Heart left ventricle (tissue), 16 donors: ENCODE results near the gene CASP7. TPM values are rescaled to one million over a fixed set of nuclear protein-coding genes. Genes with fewer than 3 reads are reported as not detected.

Experiments
- ATAC-seq, 4 donors: fragments of 200-7000 bp; cut with Tn5 transposase; one replicate each; pipeline ENCODE4 v1.9.1; 2020 to 2022; ENCODE audit warnings: moderate library complexity in 4 of 4, mild to moderate bottlenecking in 3 of 4, moderate number of reproducible peaks in 1 of 4
- DNase-seq, 5 donors: peaks; one replicate each; pipeline ENCODE4 v3.0.0-alpha.2; 2020
- H3K27ac ChIP-seq, 12 donors: fragments of 200-600 bp; sonication (generic) in 4 of 12; one replicate each; pipeline versions ENCODE4 v1.5.0 to v1.8.0; 2016 to 2022; ENCODE audit warnings: mild to moderate bottlenecking in 2 of 12
- H3K27me3 ChIP-seq, 9 donors: fragments of 200-600 bp; sonication (generic) in 2 of 9; one replicate each; pipeline versions ENCODE4 v1.5.1 to v1.8.0; 2016 to 2022; ENCODE audit warnings: mild to moderate bottlenecking in 3 of 9
- H3K36me3 ChIP-seq, 9 donors: fragments of 200-600 bp; sonication (generic) in 2 of 9; one replicate each; pipeline versions ENCODE4 v1.5.0 to v1.8.0; 2018 to 2022; ENCODE audit warnings: mild to moderate bottlenecking in 2 of 9
- H3K4me1 ChIP-seq, 12 donors: fragments of 200-600 bp; sonication (generic) in 4 of 12; one replicate each; pipeline versions ENCODE4 v1.5.0 to v1.8.0; 2016 to 2022; ENCODE audit warnings: mild to moderate bottlenecking in 3 of 12
- H3K4me3 ChIP-seq, 12 donors: fragments of 200-600 bp; sonication (generic) in 4 of 12; one replicate each; pipeline versions ENCODE4 v1.5.0 to v1.8.0; 2017 to 2022; ENCODE audit warnings: mild to moderate bottlenecking in 9 of 12, moderate library complexity in 4 of 12
- H3K9me3 ChIP-seq, 12 donors: fragments of 200-600 bp; sonication (generic) in 4 of 12; one replicate each; pipeline versions ENCODE4 v1.5.0 to v1.8.0; 2016 to 2022; ENCODE audit warnings: mild to moderate bottlenecking in 1 of 12
- POLR2A ChIP-seq, 2 donors: fragments of 450-650 bp; IDR thresholded peaks; one replicate each; pipeline ENCODE4 v1.6.1; 2017; ENCODE audit warnings: antibody characterized with exemption in 2 of 2, mild to moderate bottlenecking in 2 of 2, moderate library complexity in 2 of 2
- WGBS, 4 donors: extraction: QIAGEN DNeasy Blood & Tissue Kit in 2 of 4; methylation state at CpG; one replicate each; pipeline versions ENCODE4 v1.1.5 to v1.1.7; 2013 to 2018; 5-methylcytosine and 5-hydroxymethylcytosine counted together
- intact Hi-C, 10 donors: fragments of 100-400 bp; cut with DNase I; formaldehyde crosslinking; loops; one replicate each; pipeline versions ENCODE4 v1.11.1 to v1.14.2; 2022
- polyA plus RNA-seq, 2 donors: library from polyadenylated mRNA; stranded (reverse); fragments of 200-250 nt; gene quantifications; one replicate each; pipeline ENCODE4 v1.2.3, GENCODE V29; 2013
- total RNA-seq, 9 donors: library from RNA; depleted of rRNA in 2 of 9; stranded (reverse); fragments of >200 nt in 2 of 9; fragmentation: NEBNext Ultra II Directional in 3 of 9; extraction: Animal tissue kit (Norgen Biotek cat#: 25700) in 3 of 9; gene quantifications; one replicate each; pipeline versions ENCODE4 v1.1.0 to v1.2.4, GENCODE V29; 2016 to 2023
- TF ChIP-seq, protein P1 (sequence below), 12 donors: fragments of 200-600 bp; sonication (generic) in 4 of 12; IDR thresholded peaks; one replicate each; pipeline versions ENCODE4 v1.5.0 to v1.8.0; 2018 to 2022; ENCODE audit warnings: antibody characterized with exemption in 12 of 12, mild to moderate bottlenecking in 5 of 12
- donor health status: ischemic (EF 13 %, LVEDD 7.1; RV severe dilation, severe dysfunction).
- donor health status: healthy with polysubstance abuse.
- donor health status: DM: no; HTN: yes; CAD: no.
- donor health status: DM: no; HTN: no; CAD: no.
- donor health status: ischemic (EF 25% LVEDD 6.9; RV normal size, moderate dysfunction).
- donor health status: ischemic (EF 25% LVEDD 5.7; RV mildly dilated, moderate dysfunction).
- donor health status: healthy.
- donor health status: DM: yes; HTN: yes; CAD: no.
- donor health status: ischemic (EF 35%, LVEDD 5.7; RV mildly dilated, moderate dysfunction).
- donor health status: nonischemic (EF 11% LVEDD 7.7; RV severe dilation, severe dysfunction).
- donor health status: DM: yes; HTN: yes; CAD: no.
- donor health status: PGD.
- donor health status: ischemic (EF 29% LVEDD 5.4; RV normal size, mild dysfunction).
- donor health status: nonischemic (EF 23%, LVEDD 6.1; RV moderate dilation, normal function).

Gene CASP7
- total and polyA plus RNA-seq, 11 donors = 4.8 to 32.7 (median 10.4) TPM

DNA sequence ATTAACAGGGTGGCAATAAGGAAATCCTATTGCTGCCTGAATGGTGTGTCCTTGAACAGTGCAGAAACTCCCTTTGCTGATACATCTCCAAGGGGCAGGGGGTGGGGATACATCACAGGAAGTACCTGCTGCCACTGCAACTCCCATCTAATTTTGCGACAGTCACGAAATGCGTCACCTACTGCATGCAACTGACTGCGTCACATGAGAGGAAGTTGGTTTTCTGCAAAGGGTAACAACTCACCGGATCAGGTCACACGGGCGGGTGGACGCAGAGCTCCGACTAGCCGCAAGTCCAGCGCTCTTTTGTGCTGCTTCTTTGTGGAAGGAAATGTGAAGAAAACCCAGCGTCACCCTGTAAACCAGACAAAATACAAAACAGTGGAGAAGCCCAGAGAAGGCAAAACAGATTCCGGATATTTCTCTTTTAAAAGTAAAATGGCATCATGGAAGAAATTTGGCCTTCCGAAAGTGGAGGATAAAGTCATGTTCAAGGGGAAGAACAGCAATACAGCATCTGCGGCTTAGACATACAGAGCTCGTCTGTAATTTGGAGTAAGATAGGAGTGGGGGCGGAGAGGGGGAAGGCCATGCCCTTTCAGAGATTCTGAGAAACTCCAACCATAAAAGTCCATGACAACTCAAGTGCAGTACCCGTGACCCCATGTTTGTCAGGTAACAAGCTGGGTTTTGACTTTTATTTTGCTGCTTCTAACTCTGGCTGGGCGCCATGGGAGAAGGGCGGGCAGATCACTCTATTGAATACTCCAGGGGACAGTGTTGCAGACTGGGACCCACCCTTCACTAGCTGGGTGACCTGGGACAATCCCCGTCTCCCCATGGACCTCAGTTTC is 39.5 kb downstream of the CASP7 start:
- no peak for ATAC-seq

DNA sequence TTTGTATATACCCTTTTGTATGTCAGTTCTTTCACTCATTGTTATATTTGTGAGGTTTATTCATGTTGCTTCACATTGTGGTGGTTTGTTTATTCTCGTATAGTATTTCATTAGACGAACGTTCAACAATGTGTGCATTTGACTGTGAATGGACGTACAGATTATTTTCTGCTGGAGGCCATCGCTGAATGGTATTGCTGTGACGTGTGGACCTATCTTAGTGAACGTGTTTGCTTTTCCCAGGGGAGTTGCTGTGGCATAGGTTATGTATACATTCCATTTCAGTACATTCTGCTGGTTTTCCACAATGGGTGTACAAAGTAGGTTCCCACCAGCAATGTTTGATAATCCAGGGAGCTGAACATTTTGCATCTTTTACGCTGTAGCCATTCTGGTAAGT is 40.7 kb downstream of the CASP7 start:
- Histone ChIP-seq H3K4me1 (peaks cover 0 to 13% (median 0%) of the 10 kb centered on the region in 12 donors), H3K27me3 (no peaks in the 10 kb centered on the region), H3K4me3 (no peak overlapping the region), H3K9me3 (peaks cover 0 to 4% (median 0%) of the 10 kb centered on the region in 12 donors), H3K36me3 (peaks cover 0 to 79% (median 52%) of the 10 kb centered on the region in 9 donors), H3K27ac (no peak overlapping the region)
- intact Hi-C loops = no loop called here
- DNase-seq = no peak
- ATAC-seq = no peak
- WGBS, 4 donors = 86 to 90% (median 89%) methylated on average over 8 of the region's 8 CpGs
- no peak for TF ChIP-seq POLR2A (IDR thresholded peaks at IDR 0.05)
- TF ChIP-seq, protein P1, sequence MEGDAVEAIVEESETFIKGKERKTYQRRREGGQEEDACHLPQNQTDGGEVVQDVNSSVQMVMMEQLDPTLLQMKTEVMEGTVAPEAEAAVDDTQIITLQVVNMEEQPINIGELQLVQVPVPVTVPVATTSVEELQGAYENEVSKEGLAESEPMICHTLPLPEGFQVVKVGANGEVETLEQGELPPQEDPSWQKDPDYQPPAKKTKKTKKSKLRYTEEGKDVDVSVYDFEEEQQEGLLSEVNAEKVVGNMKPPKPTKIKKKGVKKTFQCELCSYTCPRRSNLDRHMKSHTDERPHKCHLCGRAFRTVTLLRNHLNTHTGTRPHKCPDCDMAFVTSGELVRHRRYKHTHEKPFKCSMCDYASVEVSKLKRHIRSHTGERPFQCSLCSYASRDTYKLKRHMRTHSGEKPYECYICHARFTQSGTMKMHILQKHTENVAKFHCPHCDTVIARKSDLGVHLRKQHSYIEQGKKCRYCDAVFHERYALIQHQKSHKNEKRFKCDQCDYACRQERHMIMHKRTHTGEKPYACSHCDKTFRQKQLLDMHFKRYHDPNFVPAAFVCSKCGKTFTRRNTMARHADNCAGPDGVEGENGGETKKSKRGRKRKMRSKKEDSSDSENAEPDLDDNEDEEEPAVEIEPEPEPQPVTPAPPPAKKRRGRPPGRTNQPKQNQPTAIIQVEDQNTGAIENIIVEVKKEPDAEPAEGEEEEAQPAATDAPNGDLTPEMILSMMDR (IDR thresholded peaks at IDR 0.05) = no peak

More for the DNA sequence above, 39.5 kb downstream of the CASP7 start:
- 95 to 97% (median 96%) methylated on average over 21 of the region's 21 CpGs for WGBS, 4 donors
- Histone ChIP-seq H3K9me3 (peaks cover 0 to 4% (median 0%) of the 10 kb centered on the region in 12 donors), H3K36me3 (peaks cover 0 to 71% (median 45%) of the 10 kb centered on the region in 9 donors), H3K4me1 (peaks cover 0 to 13% (median 0%) of the 10 kb centered on the region in 12 donors), H3K27ac (no peak overlapping the region), H3K27me3 (no peaks in the 10 kb centered on the region), H3K4me3 (no peak overlapping the region)
- DNase-seq = no peak
- TF ChIP-seq, protein P1 (IDR thresholded peaks at IDR 0.05) = no peak
- no peak for TF ChIP-seq POLR2A (IDR thresholded peaks at IDR 0.05)
- intact Hi-C loops = loop anchor here in 1 of 10 donors (10.0 kb wide), 1 partner anchor 66 kb away; no protein-coding TSS in a partner anchor

DNA sequence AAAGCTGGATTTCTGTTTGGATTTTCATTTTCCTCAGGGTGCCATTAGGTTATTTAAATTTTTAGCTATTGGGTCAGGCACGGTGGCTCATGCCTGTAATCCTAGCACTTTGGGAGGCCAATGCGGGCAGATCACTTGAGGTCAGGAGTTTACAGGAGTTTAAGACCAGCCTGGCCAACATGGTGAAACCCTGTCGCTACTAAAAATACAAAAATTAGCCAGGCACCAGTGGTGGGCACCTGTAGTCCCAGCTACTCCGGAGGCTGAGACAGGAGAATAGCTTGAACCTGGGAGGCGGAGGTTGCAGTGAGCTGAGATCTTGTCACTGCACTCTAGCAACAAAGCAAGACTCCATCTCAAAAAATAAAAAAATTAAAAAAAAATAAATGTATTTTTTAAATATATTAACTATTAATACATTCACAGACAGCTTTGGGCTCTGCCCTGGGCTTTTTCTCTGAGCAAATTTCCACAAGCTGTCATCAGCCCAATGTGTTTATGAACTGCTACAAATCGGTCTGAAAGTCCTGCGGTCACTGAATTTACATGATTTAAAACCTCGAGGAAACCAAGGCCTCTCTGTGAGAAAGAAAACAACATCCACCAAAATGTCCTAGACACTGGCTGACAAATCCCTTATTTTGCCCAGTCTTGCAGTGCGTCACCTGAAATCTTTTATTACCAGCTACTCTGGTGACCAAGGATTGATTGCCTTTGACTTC is 52.6 kb downstream of the CASP7 start:
- H3K27ac ChIP-seq = no peak overlapping the region
- H3K27me3 ChIP-seq = no peaks in the 10 kb centered on the region
- H3K4me1 ChIP-seq = peaks cover 0 to 5% (median 0%) of the 10 kb centered on the region in 12 donors
- no peak overlapping the region for H3K4me3 ChIP-seq
- intact Hi-C loops = no loop called here
- peaks cover 0 to 46% (median 29%) of the 10 kb centered on the region in 9 donors for H3K36me3 ChIP-seq
- DNase-seq = no peak
- no peak for ATAC-seq
- peaks cover 0 to 3% (median 0%) of the 10 kb centered on the region in 12 donors for H3K9me3 ChIP-seq
- TF ChIP-seq POLR2A (IDR thresholded peaks at IDR 0.05) = no peak
- TF ChIP-seq, protein P1 (IDR thresholded peaks at IDR 0.05) = no peak
- WGBS, 4 donors = 90 to 92% (median 91%) methylated on average over 9 of the region's 9 CpGs

DNA sequence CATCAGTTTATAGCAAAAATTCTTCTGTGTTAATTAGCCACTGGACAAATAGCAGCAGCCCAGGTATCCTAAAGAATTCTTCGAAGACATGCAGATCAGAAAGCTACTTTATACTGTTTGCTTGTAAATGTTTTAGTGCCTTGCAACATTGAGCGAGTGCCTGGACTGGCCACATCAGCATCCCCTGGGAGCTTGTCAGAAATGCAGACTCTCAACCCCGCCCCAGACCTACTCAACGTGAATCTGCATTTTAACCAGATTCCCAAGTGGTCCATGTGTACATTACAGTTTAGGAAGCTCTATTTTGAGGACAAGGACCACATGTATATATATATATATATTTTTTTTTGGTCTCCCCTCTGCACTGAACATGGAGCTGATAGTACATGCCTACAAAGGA is 53.3 kb downstream of the CASP7 start:
- intact Hi-C loops = no loop called here

More for the DNA sequence above, 53.3 kb downstream of the CASP7 start:
- H3K4me1 ChIP-seq = peaks cover 0 to 5% (median 0%) of the 10 kb centered on the region in 12 donors
- H3K9me3 ChIP-seq = peaks cover 0 to 3% (median 0%) of the 10 kb centered on the region in 12 donors
- TF ChIP-seq, protein P1 (IDR thresholded peaks at IDR 0.05) = no peak
- no peak for TF ChIP-seq POLR2A (IDR thresholded peaks at IDR 0.05)
- no peaks in the 10 kb centered on the region for H3K27me3 ChIP-seq
- H3K27ac ChIP-seq = no peak overlapping the region
- DNase-seq (no peak), ATAC-seq (no peak)
- no peak overlapping the region for H3K4me3 ChIP-seq
- WGBS, 4 donors = 71 to 81% (median 80%) methylated on average over 4 of the region's 4 CpGs
- H3K36me3 ChIP-seq = peaks cover 0 to 43% (median 26%) of the 10 kb centered on the region in 9 donors
